LNCAP (cell line): Measurements from ENCODE around the gene APLP2.

Experiments used
- CTCF ChIP-seq: fragments of 450-650 bp; IDR thresholded peaks from 2 replicates; pipeline ENCODE4 v1.5.1; 2017; ENCODE audit warnings: mild to moderate bottlenecking

APLP2 gene

GRCh38 chr11:130031945-130032344 lies 37.7 kb upstream of the APLP2 start:
- no peak for TF ChIP-seq CTCF

DNA sequence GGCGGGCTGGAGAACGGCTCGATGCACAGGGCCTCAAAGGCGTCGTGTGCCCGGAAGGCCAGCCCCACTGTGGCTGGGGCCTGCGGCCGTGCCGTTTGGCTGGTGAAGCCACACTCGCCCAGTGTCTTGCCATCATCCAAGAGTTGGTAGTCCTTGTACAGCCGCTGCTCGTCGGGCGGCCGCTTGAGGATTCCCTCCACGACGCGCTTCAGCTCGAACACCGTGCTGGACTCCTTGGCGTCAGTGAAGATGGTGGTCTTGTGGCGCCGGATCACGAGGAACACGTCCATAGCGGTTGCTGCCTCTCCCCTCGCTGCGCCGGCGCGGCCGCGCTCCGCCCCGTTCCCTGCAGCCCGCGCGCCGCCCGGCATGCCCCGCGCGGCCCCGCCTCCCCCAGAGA lies 36.8 kb upstream of the APLP2 start:
- no peak for TF ChIP-seq CTCF

GRCh38 chr11:130034236-130034635 lies 35.5 kb upstream of the APLP2 start:
- TF ChIP-seq CTCF: no peak

GRCh38 chr11:130037058-130037457 lies 32.6 kb upstream of the APLP2 start:
- no peak for TF ChIP-seq CTCF

DNA sequence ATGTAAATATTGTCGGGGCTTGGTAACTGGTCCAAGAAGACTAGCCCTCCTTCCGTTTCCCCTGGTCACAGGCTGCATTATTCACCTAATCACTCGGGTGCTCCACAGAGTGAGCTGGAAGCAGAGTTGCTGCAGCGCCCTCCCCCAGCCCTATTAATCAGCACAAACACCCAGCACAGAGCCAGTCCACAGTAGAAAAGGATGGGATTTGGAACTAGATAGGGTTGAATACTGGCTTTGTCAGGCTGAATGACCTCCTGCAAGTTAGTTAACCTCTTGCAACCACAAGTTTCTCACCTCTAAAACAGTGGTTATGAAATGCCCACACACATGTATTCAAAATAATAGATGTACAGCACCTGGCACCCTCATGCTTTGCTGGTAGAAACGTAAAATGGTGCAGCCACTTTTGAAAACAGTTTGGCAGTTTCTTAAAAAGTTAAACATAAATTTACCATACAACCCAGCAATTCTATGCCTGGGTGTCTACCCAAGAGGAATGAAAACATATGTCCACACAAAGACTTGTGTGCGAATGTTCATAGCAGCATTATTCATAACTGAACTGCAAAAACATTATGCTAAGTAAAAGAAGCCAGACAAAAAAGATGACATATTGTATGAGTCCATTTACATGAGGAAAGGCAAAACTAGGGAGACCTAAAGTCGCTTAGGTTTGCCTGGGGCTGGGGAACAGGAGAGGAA lies 31.7 kb upstream of the APLP2 start:
- TF ChIP-seq CTCF: no peak

DNA sequence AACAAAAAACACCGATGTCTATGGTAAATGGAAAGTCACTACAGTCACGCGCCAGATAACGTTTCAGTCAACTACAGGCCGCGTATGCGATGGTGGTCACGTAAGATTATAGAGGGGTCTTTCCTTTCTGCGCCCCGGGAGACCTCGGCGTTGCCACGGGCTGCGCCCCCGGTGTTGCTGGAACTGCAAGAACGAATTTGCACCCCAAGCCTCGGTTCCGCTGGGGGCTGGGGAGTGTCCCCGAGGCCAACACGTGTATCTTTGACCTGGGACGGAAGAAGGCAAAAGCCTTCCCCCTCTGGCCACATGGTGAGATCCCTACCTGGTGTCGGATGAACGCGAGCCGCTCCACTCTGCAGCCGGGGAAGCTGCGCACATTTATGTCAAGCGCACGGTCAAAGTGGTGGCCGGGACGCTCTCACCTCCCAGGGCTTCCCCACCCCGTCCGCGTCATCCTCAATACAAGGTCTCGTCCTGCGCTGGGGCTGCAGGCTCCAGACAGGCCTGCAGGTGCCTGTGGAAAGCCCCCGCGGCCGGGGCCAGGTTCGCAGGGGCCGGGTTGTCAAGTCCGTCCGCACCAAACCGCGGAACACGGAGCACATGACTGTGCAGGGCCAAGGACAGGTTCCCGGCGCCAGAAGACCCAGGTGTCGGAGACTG lies 29.3 kb upstream of the APLP2 start:
- TF ChIP-seq CTCF: no peak

DNA sequence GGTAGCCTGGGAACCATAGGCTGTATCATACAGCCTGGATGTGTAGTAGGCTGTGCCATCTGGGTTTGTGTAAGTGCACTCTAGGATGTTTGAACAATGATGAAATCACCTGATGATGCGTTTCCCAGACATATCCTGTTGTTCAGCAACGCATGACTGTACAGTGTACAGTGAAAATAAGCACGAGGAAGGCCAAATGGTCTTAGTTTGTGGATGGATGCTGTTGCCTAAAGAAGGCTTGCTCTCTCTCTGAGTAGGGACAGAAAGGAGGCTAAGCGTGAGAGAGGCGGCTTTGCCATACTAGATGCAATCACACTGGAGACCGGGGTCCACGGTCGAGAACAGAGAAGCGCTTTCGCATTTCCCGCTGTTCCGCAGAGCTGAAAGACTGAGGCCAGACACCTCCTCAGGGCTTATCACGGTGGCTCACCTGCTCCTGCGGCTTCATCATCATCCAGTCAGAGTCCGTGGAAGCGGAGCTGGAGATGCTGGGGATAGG lies 27.6 kb upstream of the APLP2 start:
- TF ChIP-seq CTCF: no peak
